ENCODE measurements around the gene CRHBP. TPM values are rescaled to one million over a fixed set of nuclear protein-coding genes. Genes with fewer than 3 reads are reported as not detected.
A peak's percentile ranks its signal among the peaks of the same experiment; 100 is the strongest.

The CRHBP gene
- total and polyA plus RNA-seq, 2 donors, result 0.76 to 0.78 TPM

- Histone ChIP-seq H3K4me1 (ENCODE audit: control insufficient read depth in 2 of 2, insufficient read depth in 2 of 2, low read length in 2 of 2) (no peaks in the 10 kb centered on the region), H3K4me3 (ENCODE audit: low read length in 2 of 2) (no peak overlapping the region), H3K9me3 (ENCODE audit: control insufficient read depth in 2 of 2, insufficient read depth in 1 of 2, low read length in 1 of 2) (no peaks in the 10 kb centered on the region), H3K36me3 (ENCODE audit: control insufficient read depth in 2 of 2, insufficient read depth in 2 of 2, low read length in 1 of 2) (no peaks in the 10 kb centered on the region), H3K27me3 (ENCODE audit: control insufficient read depth in 2 of 2, insufficient read depth in 1 of 2, low read length in 1 of 2) (no peaks in the 10 kb centered on the region), H3K27ac (ENCODE audit: low read depth in 1 of 2, low read length in 1 of 2) (no peak overlapping the region)
- WGBS, result 90% methylated on average over 2 of the region's 2 CpGs
- DNase-seq (ENCODE audit: low read depth in 6 of 9, low spot score in 9 of 9), result no peak
Observed at GRCh38 chr5:76999451-76999850, 46.6 kb downstream of the CRHBP start.

- no peak overlapping the region for H3K27ac ChIP-seq (ENCODE audit: low read depth in 1 of 2, low read length in 1 of 2)
- no peak overlapping the region for H3K4me3 ChIP-seq (ENCODE audit: low read length in 2 of 2)
- no peaks in the 10 kb centered on the region for H3K27me3 ChIP-seq (ENCODE audit: control insufficient read depth in 2 of 2, insufficient read depth in 1 of 2, low read length in 1 of 2)
- H3K9me3 ChIP-seq (ENCODE audit: control insufficient read depth in 2 of 2, insufficient read depth in 1 of 2, low read length in 1 of 2), result no peaks in the 10 kb centered on the region
- H3K4me1 ChIP-seq (ENCODE audit: control insufficient read depth in 2 of 2, insufficient read depth in 2 of 2, low read length in 2 of 2), result no peaks in the 10 kb centered on the region
- no peaks in the 10 kb centered on the region for H3K36me3 ChIP-seq (ENCODE audit: control insufficient read depth in 2 of 2, insufficient read depth in 2 of 2, low read length in 1 of 2)
- WGBS, result 71% methylated on average over 1 of the region's 1 CpG
- DNase-seq (ENCODE audit: low read depth in 6 of 9, low spot score in 9 of 9), result no peak
Observed at GRCh38 chr5:77003246-77003645, 50.4 kb downstream of the CRHBP start.

DNA sequence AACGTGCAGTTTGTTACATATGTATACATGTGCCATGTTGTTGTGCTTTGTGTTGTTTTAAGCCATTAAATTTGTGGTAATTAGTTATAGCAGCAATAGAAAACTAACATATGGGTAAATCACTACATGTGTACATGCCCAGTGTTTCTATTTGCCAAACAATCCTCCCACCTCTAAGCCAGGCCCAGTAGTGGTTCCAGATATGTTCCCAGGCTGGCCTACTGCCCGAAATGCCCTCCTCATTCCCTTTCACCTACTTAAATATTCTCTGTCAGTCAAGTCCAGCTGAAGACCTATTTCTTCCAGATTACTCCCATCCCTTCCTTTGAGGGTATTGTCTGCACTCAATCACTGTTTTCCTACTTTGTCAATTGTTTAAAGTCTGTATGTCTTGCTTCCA lies 53.3 kb downstream of the CRHBP start:
- Histone ChIP-seq H3K27ac (ENCODE audit: low read depth in 1 of 2, low read length in 1 of 2) (no peak overlapping the region), H3K4me3 (ENCODE audit: low read length in 2 of 2) (no peak overlapping the region), H3K4me1 (ENCODE audit: control insufficient read depth in 2 of 2, insufficient read depth in 2 of 2, low read length in 2 of 2) (no peaks in the 10 kb centered on the region), H3K9me3 (ENCODE audit: control insufficient read depth in 2 of 2, insufficient read depth in 1 of 2, low read length in 1 of 2) (no peaks in the 10 kb centered on the region), H3K36me3 (ENCODE audit: control insufficient read depth in 2 of 2, insufficient read depth in 2 of 2, low read length in 1 of 2) (no peaks in the 10 kb centered on the region), H3K27me3 (ENCODE audit: control insufficient read depth in 2 of 2, insufficient read depth in 1 of 2, low read length in 1 of 2) (no peaks in the 10 kb centered on the region)
- DNase-seq (ENCODE audit: low read depth in 6 of 9, low spot score in 9 of 9), result no peak
- WGBS, result 93% methylated on average over 2 of the region's 2 CpGs

- H3K36me3 ChIP-seq (ENCODE audit: control insufficient read depth in 2 of 2, insufficient read depth in 2 of 2, low read length in 1 of 2), result no peaks in the 10 kb centered on the region
- no peaks in the 10 kb centered on the region for H3K4me1 ChIP-seq (ENCODE audit: control insufficient read depth in 2 of 2, insufficient read depth in 2 of 2, low read length in 2 of 2)
- H3K27me3 ChIP-seq (ENCODE audit: control insufficient read depth in 2 of 2, insufficient read depth in 1 of 2, low read length in 1 of 2), result no peaks in the 10 kb centered on the region
- H3K27ac ChIP-seq (ENCODE audit: low read depth in 1 of 2, low read length in 1 of 2), result no peak overlapping the region
- WGBS, result 60% methylated on average over 3 of the region's 3 CpGs
- no peak overlapping the region for H3K4me3 ChIP-seq (ENCODE audit: low read length in 2 of 2)
- DNase-seq (ENCODE audit: low read depth in 6 of 9, low spot score in 9 of 9), result no peak
- H3K9me3 ChIP-seq (ENCODE audit: control insufficient read depth in 2 of 2, insufficient read depth in 1 of 2, low read length in 1 of 2), result no peaks in the 10 kb centered on the region
Observed at GRCh38 chr5:77008413-77008812, 55.6 kb downstream of the CRHBP start.

- Histone ChIP-seq H3K27ac (ENCODE audit: low read depth in 1 of 2, low read length in 1 of 2) (no peak overlapping the region), H3K27me3 (ENCODE audit: control insufficient read depth in 2 of 2, insufficient read depth in 1 of 2, low read length in 1 of 2) (no peaks in the 10 kb centered on the region), H3K4me3 (ENCODE audit: low read length in 2 of 2) (no peak overlapping the region), H3K36me3 (ENCODE audit: control insufficient read depth in 2 of 2, insufficient read depth in 2 of 2, low read length in 1 of 2) (no peaks in the 10 kb centered on the region), H3K9me3 (ENCODE audit: control insufficient read depth in 2 of 2, insufficient read depth in 1 of 2, low read length in 1 of 2) (no peaks in the 10 kb centered on the region), H3K4me1 (ENCODE audit: control insufficient read depth in 2 of 2, insufficient read depth in 2 of 2, low read length in 2 of 2) (no peaks in the 10 kb centered on the region)
- WGBS, result 97% methylated on average over 5 of the region's 5 CpGs
- no peak for DNase-seq (ENCODE audit: low read depth in 6 of 9, low spot score in 9 of 9)
Observed at GRCh38 chr5:77010243-77010642, 57.4 kb downstream of the CRHBP start.

DNA sequence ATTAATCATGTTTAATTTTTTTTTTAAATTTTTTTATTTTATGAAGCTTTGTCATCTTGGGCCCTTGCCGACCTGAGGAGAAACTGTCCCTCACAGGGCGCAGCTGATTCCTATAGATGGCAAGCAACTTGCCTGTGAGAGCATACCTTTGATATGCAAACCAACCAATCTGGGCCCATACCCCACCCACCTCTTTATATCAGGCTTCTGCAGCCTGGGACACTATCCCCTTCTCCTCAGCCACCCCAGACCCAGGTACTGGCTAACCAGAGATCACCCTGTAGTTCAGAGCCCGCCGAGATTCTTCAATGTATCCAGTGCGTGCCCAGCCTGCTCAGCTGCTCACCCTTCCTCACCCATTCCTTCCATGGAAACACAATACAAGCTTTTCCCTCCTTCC lies 58.7 kb downstream of the CRHBP start:
- DNase-seq (ENCODE audit: low read depth in 6 of 9, low spot score in 9 of 9), result no peak
- Histone ChIP-seq H3K4me1 (ENCODE audit: control insufficient read depth in 2 of 2, insufficient read depth in 2 of 2, low read length in 2 of 2) (no peaks in the 10 kb centered on the region), H3K36me3 (ENCODE audit: control insufficient read depth in 2 of 2, insufficient read depth in 2 of 2, low read length in 1 of 2) (no peaks in the 10 kb centered on the region), H3K9me3 (ENCODE audit: control insufficient read depth in 2 of 2, insufficient read depth in 1 of 2, low read length in 1 of 2) (no peaks in the 10 kb centered on the region), H3K27ac (ENCODE audit: low read depth in 1 of 2, low read length in 1 of 2) (no peak overlapping the region), H3K27me3 (ENCODE audit: control insufficient read depth in 2 of 2, insufficient read depth in 1 of 2, low read length in 1 of 2) (no peaks in the 10 kb centered on the region), H3K4me3 (ENCODE audit: low read length in 2 of 2) (no peak overlapping the region)
- WGBS, result 97% methylated on average over 5 of the region's 5 CpGs

DNA sequence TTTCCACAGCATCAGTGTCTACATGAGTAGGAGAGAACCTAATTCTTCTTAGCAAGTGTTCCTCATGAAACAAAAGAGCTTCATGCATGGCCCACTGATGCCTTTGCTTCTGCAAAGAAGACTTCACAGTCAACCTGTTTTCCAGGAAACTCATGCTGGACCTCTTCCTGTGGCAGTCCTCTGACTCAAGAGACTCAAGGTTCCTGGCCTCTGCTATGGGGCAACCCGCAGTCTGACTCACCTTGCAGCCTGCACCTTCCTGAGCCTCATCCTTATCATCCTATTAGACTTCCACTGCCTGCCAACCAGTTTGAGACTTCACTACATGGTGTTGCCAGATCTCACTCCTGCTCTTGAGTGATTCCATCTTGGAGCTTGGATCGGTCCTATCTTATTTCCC lies 59.8 kb downstream of the CRHBP start:
- Histone ChIP-seq H3K27ac (ENCODE audit: low read depth in 1 of 2, low read length in 1 of 2) (no peak overlapping the region), H3K36me3 (ENCODE audit: control insufficient read depth in 2 of 2, insufficient read depth in 2 of 2, low read length in 1 of 2) (no peaks in the 10 kb centered on the region), H3K27me3 (ENCODE audit: control insufficient read depth in 2 of 2, insufficient read depth in 1 of 2, low read length in 1 of 2) (no peaks in the 10 kb centered on the region), H3K9me3 (ENCODE audit: control insufficient read depth in 2 of 2, insufficient read depth in 1 of 2, low read length in 1 of 2) (no peaks in the 10 kb centered on the region), H3K4me1 (ENCODE audit: control insufficient read depth in 2 of 2, insufficient read depth in 2 of 2, low read length in 2 of 2) (no peaks in the 10 kb centered on the region), H3K4me3 (ENCODE audit: low read length in 2 of 2) (no peak overlapping the region)
- WGBS, result 97% methylated on average over 2 of the region's 2 CpGs
- DNase-seq (ENCODE audit: low read depth in 6 of 9, low spot score in 9 of 9), result no peak

- 40% methylated on average over 3 of the region's 3 CpGs for WGBS
- Histone ChIP-seq H3K4me1 (ENCODE audit: control insufficient read depth in 2 of 2, insufficient read depth in 2 of 2, low read length in 2 of 2) (no peaks in the 10 kb centered on the region), H3K27me3 (ENCODE audit: control insufficient read depth in 2 of 2, insufficient read depth in 1 of 2, low read length in 1 of 2) (no peaks in the 10 kb centered on the region), H3K27ac (ENCODE audit: low read depth in 1 of 2, low read length in 1 of 2) (no peak overlapping the region), H3K36me3 (ENCODE audit: control insufficient read depth in 2 of 2, insufficient read depth in 2 of 2, low read length in 1 of 2) (no peaks in the 10 kb centered on the region), H3K4me3 (ENCODE audit: low read length in 2 of 2) (no peak overlapping the region), H3K9me3 (ENCODE audit: control insufficient read depth in 2 of 2, insufficient read depth in 1 of 2, low read length in 1 of 2) (no peaks in the 10 kb centered on the region)
- peak in 4 of 9 donors; percentile 6 to 52 (median 18) for DNase-seq (ENCODE audit: low read depth in 6 of 9, low spot score in 9 of 9)
Observed at GRCh38 chr5:77015938-77016569, 63.2 kb downstream of the CRHBP start.

- no peaks in the 10 kb centered on the region for H3K9me3 ChIP-seq (ENCODE audit: control insufficient read depth in 2 of 2, insufficient read depth in 1 of 2, low read length in 1 of 2)
- no peaks in the 10 kb centered on the region for H3K27me3 ChIP-seq (ENCODE audit: control insufficient read depth in 2 of 2, insufficient read depth in 1 of 2, low read length in 1 of 2)
- no peak overlapping the region for H3K27ac ChIP-seq (ENCODE audit: low read depth in 1 of 2, low read length in 1 of 2)
- H3K36me3 ChIP-seq (ENCODE audit: control insufficient read depth in 2 of 2, insufficient read depth in 2 of 2, low read length in 1 of 2), result no peaks in the 10 kb centered on the region
- DNase-seq (ENCODE audit: low read depth in 6 of 9, low spot score in 9 of 9), result no peak
- H3K4me1 ChIP-seq (ENCODE audit: control insufficient read depth in 2 of 2, insufficient read depth in 2 of 2, low read length in 2 of 2), result no peaks in the 10 kb centered on the region
- H3K4me3 ChIP-seq (ENCODE audit: low read length in 2 of 2), result no peak overlapping the region
- 94% methylated on average over 1 of the region's 1 CpG for WGBS
Observed at GRCh38 chr5:77016962-77017361, 64.1 kb downstream of the CRHBP start.

DNA sequence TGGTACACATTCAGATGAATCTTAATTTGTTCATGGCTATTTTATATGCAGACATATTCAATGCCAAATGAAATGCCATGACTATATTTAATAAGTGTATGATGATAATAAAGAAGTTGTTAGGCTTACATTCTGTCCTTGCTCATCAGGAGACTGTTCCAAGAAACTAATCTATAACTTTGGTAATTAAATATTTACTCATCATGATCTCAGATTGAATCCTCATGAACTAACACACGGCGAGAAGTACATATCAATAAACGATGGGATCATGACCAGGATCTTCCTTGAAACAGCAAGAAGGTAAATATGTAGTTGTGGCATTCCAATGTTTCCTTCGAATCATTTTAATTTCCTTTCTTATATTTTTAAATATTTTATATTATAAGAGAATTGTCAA lies 64.8 kb downstream of the CRHBP start:
- no peaks in the 10 kb centered on the region for H3K27me3 ChIP-seq (ENCODE audit: control insufficient read depth in 2 of 2, insufficient read depth in 1 of 2, low read length in 1 of 2)
- H3K27ac ChIP-seq (ENCODE audit: low read depth in 1 of 2, low read length in 1 of 2), result no peak overlapping the region
- no peaks in the 10 kb centered on the region for H3K9me3 ChIP-seq (ENCODE audit: control insufficient read depth in 2 of 2, insufficient read depth in 1 of 2, low read length in 1 of 2)
- no peak overlapping the region for H3K4me3 ChIP-seq (ENCODE audit: low read length in 2 of 2)
- no peak for DNase-seq (ENCODE audit: low read depth in 6 of 9, low spot score in 9 of 9)
- WGBS, result 95% methylated on average over 4 of the region's 4 CpGs
- H3K4me1 ChIP-seq (ENCODE audit: control insufficient read depth in 2 of 2, insufficient read depth in 2 of 2, low read length in 2 of 2), result no peaks in the 10 kb centered on the region
- H3K36me3 ChIP-seq (ENCODE audit: control insufficient read depth in 2 of 2, insufficient read depth in 2 of 2, low read length in 1 of 2), result no peaks in the 10 kb centered on the region
